HL-60 (cell line): ENCODE measurements around the gene PTPDC1.

Experiments used
- DNase-seq, 2 experiments: peaks; one replicate each; pipeline ENCODE4 v3.0.0-alpha.2; 2010 to 2020; ENCODE audit warnings: low read depth in 1 of 2, low spot score in 1 of 2
- H3K27ac ChIP-seq: fragments of 250-450 bp; sonication (Bioruptor Pico); replicated peaks from 2 replicates; pipeline ENCODE4 v1.5.1; 2020; ENCODE audit warnings: mild to moderate bottlenecking, moderate library complexity
- H3K27me3 ChIP-seq: fragments of 250-450 bp; sonication (Bioruptor Pico); 2 replicates; pipeline ENCODE4 v1.5.1; 2021; ENCODE audit warnings: mild to moderate bottlenecking, moderate library complexity; ENCODE audit not compliant: insufficient read depth, poor library complexity, severe bottlenecking
- H3K4me3 ChIP-seq: replicated peaks from 2 replicates; pipeline ENCODE4 v1.5.1; 2011; ENCODE audit warnings: mild to moderate bottlenecking, control low read depth, low read length; ENCODE audit not compliant: insufficient read depth
- CTCF ChIP-seq: IDR thresholded peaks from one replicate; pipeline ENCODE4 v1.5.1; 2011; ENCODE audit warnings: low read length, control low read depth, inconsistent platforms; ENCODE audit not compliant: insufficient read depth
- GABPA ChIP-seq: IDR thresholded peaks from 2 replicates; pipeline ENCODE4 v1.6.1; 2012; ENCODE audit warnings: low read depth
- POLR2AphosphoS5 ChIP-seq: IDR thresholded peaks from 2 replicates; pipeline ENCODE4 v1.6.1; 2012; ENCODE audit warnings: low read depth
- REST ChIP-seq: IDR thresholded peaks from 2 replicates; pipeline ENCODE4 v1.6.1; 2012; ENCODE audit warnings: low read depth; ENCODE audit not compliant: insufficient replicate concordance
- SPI1 ChIP-seq: IDR thresholded peaks from 2 replicates; pipeline ENCODE4 v1.6.1; 2012; ENCODE audit warnings: low read depth, mild to moderate bottlenecking, borderline replicate concordance

The PTPDC1 gene

GRCh38 chr9:94081435-94081834 lies 2.8 kb upstream of the PTPDC1 start:
- no peak for TF ChIP-seq SPI1
- no peak for TF ChIP-seq CTCF
- TF ChIP-seq REST, result no peak
- TF ChIP-seq POLR2AphosphoS5, result no peak
- no peak for TF ChIP-seq GABPA
- no peak for DNase-seq
- Histone ChIP-seq H3K4me3 (no peak overlapping the region), H3K27me3 (no peaks in the 10 kb centered on the region), H3K27ac (no peak overlapping the region)

DNA sequence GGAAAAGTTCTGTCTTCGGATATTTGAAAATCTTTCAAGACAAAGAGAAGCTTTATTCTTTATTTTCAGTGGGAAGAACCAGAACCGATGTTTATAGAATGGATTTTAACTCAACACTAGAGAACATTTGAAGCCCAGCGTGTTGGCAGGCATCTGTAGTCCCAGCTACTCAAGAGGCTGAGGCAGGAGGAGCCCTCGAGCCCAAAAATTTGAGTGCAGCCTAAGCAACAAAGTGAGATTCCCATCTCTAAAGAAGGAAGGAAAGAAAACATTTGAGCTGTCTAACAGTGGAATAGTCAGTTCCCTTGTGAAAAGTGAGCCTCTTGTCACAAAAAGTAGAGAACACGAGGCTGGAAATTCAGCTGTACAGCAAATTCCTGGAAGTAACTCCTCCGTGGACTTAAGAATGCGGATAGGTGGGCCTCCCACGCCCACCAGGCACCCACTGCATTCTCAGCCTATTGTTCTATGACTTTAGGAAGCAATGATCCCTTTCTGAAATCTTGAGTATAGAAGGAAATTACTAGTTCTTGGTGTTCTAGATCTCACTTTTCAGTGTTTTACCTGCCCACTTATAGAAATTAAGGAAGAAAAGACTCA lies 2.3 kb upstream of the PTPDC1 start:
- no peak overlapping the region for H3K4me3 ChIP-seq
- no peaks in the 10 kb centered on the region for H3K27me3 ChIP-seq
- H3K27ac ChIP-seq, result no peak overlapping the region
- no peak for DNase-seq
- TF ChIP-seq SPI1, result no peak
- no peak for TF ChIP-seq REST
- no peak for TF ChIP-seq GABPA
- TF ChIP-seq POLR2AphosphoS5, result no peak
- TF ChIP-seq CTCF, result no peak

- H3K27me3 ChIP-seq, result no peaks in the 10 kb centered on the region
- no peak overlapping the region for H3K27ac ChIP-seq
- no peak for TF ChIP-seq POLR2AphosphoS5
- TF ChIP-seq CTCF, result no peak
- no peak for TF ChIP-seq SPI1
- no peak overlapping the region for H3K4me3 ChIP-seq
- no peak for DNase-seq
Observed at GRCh38 chr9:94082553-94082952, 1.7 kb upstream of the PTPDC1 start.

- Histone ChIP-seq H3K27ac (no peak overlapping the region), H3K27me3 (no peaks in the 10 kb centered on the region), H3K4me3 (no peak overlapping the region)
- TF ChIP-seq GABPA (no peak), CTCF (no peak), POLR2AphosphoS5 (no peak), SPI1 (no peak), REST (no peak)
- no peak for DNase-seq
Observed at GRCh38 chr9:94082956-94083355, 1.3 kb upstream of the PTPDC1 start.
